Measurements from ENCODE around the gene GRIK5. TPM values are rescaled to one million over a fixed set of nuclear protein-coding genes. Genes with fewer than 3 reads are reported as not detected.

Gene GRIK5
- total RNA-seq, 1 experiment from 2014 or later = 43.1 TPM

- Histone ChIP-seq H3K9me3 (ENCODE audit: control insufficient read depth, low read depth, low read length) (no peaks in the 10 kb centered on the region), H2BK120ac (ENCODE audit: low read depth, low read length, poor library complexity, severe bottlenecking) (no peak overlapping the region), H2BK12ac (ENCODE audit: insufficient read length, low read depth, low read length) (no peak overlapping the region), H4K5ac (ENCODE audit: insufficient read length, low read depth, low read length) (no peak overlapping the region), H3K23ac (ENCODE audit: insufficient read length, low read depth, low read length) (no peak overlapping the region), H2BK5ac (ENCODE audit: insufficient read length, low read length) (no peak overlapping the region), H3K4ac (ENCODE audit: low read depth, low read length) (no peak overlapping the region), H4K91ac (ENCODE audit: insufficient read length, low read depth, low read length) (no peak overlapping the region), H3K27me3 (ENCODE audit: insufficient read depth, low read length) (no peaks in the 10 kb centered on the region), H2BK15ac (ENCODE audit: low read depth, low read length) (no peak overlapping the region), H3K4me2 (ENCODE audit: insufficient read depth, insufficient read length, low read length) (no peak overlapping the region), H3K23me2 (ENCODE audit: insufficient read length, low read depth, low read length, poor library complexity, severe bottlenecking) (no peaks in the 10 kb centered on the region), H3K4me1 (ENCODE audit: insufficient read depth, low read length) (peaks cover 8% of the 10 kb centered on the region; the same call in 1 of the 2 replicates), H2BK20ac (ENCODE audit: low read depth, low read length, poor library complexity, severe bottlenecking) (no peak overlapping the region), H4K20me1 (ENCODE audit: control insufficient read depth, insufficient read depth, insufficient read length) (no peaks in the 10 kb centered on the region), H3K79me1 (ENCODE audit: insufficient read depth, low read depth, low read length, poor library complexity, severe bottlenecking) (no peaks in the 10 kb centered on the region), H4K8ac (replicated peaks; ENCODE audit: insufficient read length, low read depth, low read length) (no peak overlapping the region), H3K27ac (ENCODE audit: insufficient read length, low read depth, low read length) (no peak overlapping the region), H2AFZ (ENCODE audit: low read length) (no peak overlapping the region), H3K9ac (ENCODE audit: extremely low read depth, insufficient read length, low read length) (no peak overlapping the region), H3K56ac (ENCODE audit: insufficient read length, low read depth, low read length) (no peak overlapping the region), H3T11ph (ENCODE audit: low read length) (no peak overlapping the region), H3K79me2 (ENCODE audit: insufficient read depth, low read length) (no peaks in the 10 kb centered on the region), H2AK5ac (ENCODE audit: insufficient read length, low read length) (no peak overlapping the region), H3K14ac (ENCODE audit: insufficient read depth, low read length) (no peak overlapping the region), H3K18ac (ENCODE audit: insufficient read length, low read depth, low read length) (no peak overlapping the region)
- H3K27ac Mint-ChIP-seq = no peak overlapping the region
- WGBS (ENCODE audit: extremely low coverage, insufficient read length, low lambda C conversion rate) = no CpG with 5 or more reads among the region's 6 CpGs
- TF ChIP-seq, protein P1, sequence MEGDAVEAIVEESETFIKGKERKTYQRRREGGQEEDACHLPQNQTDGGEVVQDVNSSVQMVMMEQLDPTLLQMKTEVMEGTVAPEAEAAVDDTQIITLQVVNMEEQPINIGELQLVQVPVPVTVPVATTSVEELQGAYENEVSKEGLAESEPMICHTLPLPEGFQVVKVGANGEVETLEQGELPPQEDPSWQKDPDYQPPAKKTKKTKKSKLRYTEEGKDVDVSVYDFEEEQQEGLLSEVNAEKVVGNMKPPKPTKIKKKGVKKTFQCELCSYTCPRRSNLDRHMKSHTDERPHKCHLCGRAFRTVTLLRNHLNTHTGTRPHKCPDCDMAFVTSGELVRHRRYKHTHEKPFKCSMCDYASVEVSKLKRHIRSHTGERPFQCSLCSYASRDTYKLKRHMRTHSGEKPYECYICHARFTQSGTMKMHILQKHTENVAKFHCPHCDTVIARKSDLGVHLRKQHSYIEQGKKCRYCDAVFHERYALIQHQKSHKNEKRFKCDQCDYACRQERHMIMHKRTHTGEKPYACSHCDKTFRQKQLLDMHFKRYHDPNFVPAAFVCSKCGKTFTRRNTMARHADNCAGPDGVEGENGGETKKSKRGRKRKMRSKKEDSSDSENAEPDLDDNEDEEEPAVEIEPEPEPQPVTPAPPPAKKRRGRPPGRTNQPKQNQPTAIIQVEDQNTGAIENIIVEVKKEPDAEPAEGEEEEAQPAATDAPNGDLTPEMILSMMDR (conservative IDR thresholded peaks at IDR 0.05) = no peak
- no peak overlapping the region for H3K4me3 Mint-ChIP-seq
- peaks cover 26 to 33% of the 10 kb centered on the region in 2 experiments for H3K4me1 Mint-ChIP-seq
- peaks cover 3% of the 10 kb centered on the region for H3K27me3 Mint-ChIP-seq (ENCODE audit: low read depth)
- H3K36me3 Mint-ChIP-seq (ENCODE audit: insufficient read depth in 1 of 3, low read depth in 3 of 3) = no peaks in the 10 kb centered on the region
- no peaks in the 10 kb centered on the region for H3K9me3 Mint-ChIP-seq
- no peak for DNase-seq
Observed at GRCh38 chr19:42117076-42117475, 47.1 kb upstream of the GRIK5 start.

All from H9 (cell line).